Neural crest cell (in vitro differentiated cells): ENCODE results near the gene CLEC17A. TPM values are rescaled to one million over a fixed set of nuclear protein-coding genes. Genes with fewer than 3 reads are reported as not detected.
"Not testable (repeated sequence)": the region's sequence is repeated elsewhere in the genome, so short reads cannot be mapped to it uniquely, and the experiment has no call there.

ENCODE experiments used
- DNase-seq: peaks from one replicate; pipeline ENCODE4 v3.0.0; 2021; ENCODE audit warnings: low read depth, mixed read lengths, low spot score
- H3K27ac Mint-ChIP-seq: one replicate; pipeline ENCODE4 v1.8.0; 2021; ENCODE audit warnings: mild to moderate bottlenecking, mixed read lengths; ENCODE audit not compliant: unreplicated experiment
- H3K27me3 Mint-ChIP-seq: 2 replicates; pipeline ENCODE4 v1.8.0; 2021; ENCODE audit warnings: low read depth, mild to moderate bottlenecking, mixed read lengths
- H3K36me3 Mint-ChIP-seq: 2 replicates; pipeline ENCODE4 v1.8.0; 2021; ENCODE audit warnings: low read depth, mild to moderate bottlenecking, mixed read lengths
- H3K4me1 Mint-ChIP-seq: 2 replicates; pipeline ENCODE4 v1.8.0; 2021; ENCODE audit warnings: mixed read lengths
- H3K4me3 Mint-ChIP-seq: one replicate; pipeline ENCODE4 v1.8.0; 2021; ENCODE audit warnings: mild to moderate bottlenecking, mixed read lengths
- H3K9me3 Mint-ChIP-seq: 2 replicates; pipeline ENCODE4 v1.8.0; 2021; ENCODE audit warnings: mixed read lengths
- CTCF ChIP-seq: fragments of 200-600 bp; sonication (generic); conservative IDR thresholded peaks from 2 replicates; pipeline ENCODE4 v1.5.0; 2021; ENCODE audit warnings: antibody characterized with exemption, mild to moderate bottlenecking
- total RNA-seq: library from RNA; stranded (reverse); gene quantifications from 2 replicates; pipeline ENCODE4 v1.2.1, GENCODE V29; 2021

The CLEC17A gene
- total RNA-seq, 1 donor from 2014 or later, result not detected

GRCh38 chr19:14615623-14616022 is 32.7 kb downstream of the CLEC17A start:
- TF ChIP-seq CTCF, result no peak
- H3K9me3 Mint-ChIP-seq, result peaks cover 16% of the 10 kb centered on the region
- H3K36me3 Mint-ChIP-seq, result peaks cover 2% of the 10 kb centered on the region
- H3K4me3 Mint-ChIP-seq, result no peak overlapping the region
- no peaks in the 10 kb centered on the region for H3K4me1 Mint-ChIP-seq
- no peak overlapping the region for H3K27ac Mint-ChIP-seq
- H3K27me3 Mint-ChIP-seq, result peaks cover 19% of the 10 kb centered on the region
- DNase-seq, result no peak

- H3K4me1 Mint-ChIP-seq, result no peaks in the 10 kb centered on the region
- TF ChIP-seq CTCF, result no peak
These were observed 33.5 kb downstream of the CLEC17A start for GRCh38 chr19:14616407-14616806.

GRCh38 chr19:14619404-14619803 is 36.5 kb downstream of the CLEC17A start:
- H3K9me3 Mint-ChIP-seq, result peaks cover 13% of the 10 kb centered on the region
- H3K27me3 Mint-ChIP-seq, result peaks cover 11% of the 10 kb centered on the region
- no peak for DNase-seq
- H3K4me3 Mint-ChIP-seq, result no peak overlapping the region
- no peak overlapping the region for H3K27ac Mint-ChIP-seq
- no peak for TF ChIP-seq CTCF
- no peaks in the 10 kb centered on the region for H3K4me1 Mint-ChIP-seq
- peaks cover 2% of the 10 kb centered on the region for H3K36me3 Mint-ChIP-seq

More at GRCh38 chr19:14616407-14616806, 33.5 kb downstream of the CLEC17A start:
- Mint-ChIP-seq H3K36me3 (peaks cover 2% of the 10 kb centered on the region), H3K27ac (no peak overlapping the region), H3K9me3 (peaks cover 13% of the 10 kb centered on the region), H3K27me3 (peaks cover 16% of the 10 kb centered on the region), H3K4me3 (no peak overlapping the region)
- DNase-seq, result no peak

GRCh38 chr19:14624491-14624890 is 41.6 kb downstream of the CLEC17A start:
- H3K4me3 Mint-ChIP-seq, H3K9me3 Mint-ChIP-seq, H3K27ac Mint-ChIP-seq, DNase-seq, H3K4me1 Mint-ChIP-seq, H3K36me3 Mint-ChIP-seq: not testable (repeated sequence)
- H3K27me3 Mint-ChIP-seq, result peaks cover 20% of the 10 kb centered on the region

GRCh38 chr19:14629557-14629956 is 46.7 kb downstream of the CLEC17A start:
- Mint-ChIP-seq H3K27ac (no peak overlapping the region), H3K4me1 (no peaks in the 10 kb centered on the region), H3K9me3 (peaks cover 8% of the 10 kb centered on the region), H3K4me3 (no peak overlapping the region), H3K36me3 (no peaks in the 10 kb centered on the region), H3K27me3 (peaks cover 37% of the 10 kb centered on the region)
- no peak for TF ChIP-seq CTCF
- DNase-seq, result no peak

- H3K9me3 Mint-ChIP-seq, result peaks cover 8% of the 10 kb centered on the region
- peak; percentile 4 for DNase-seq
- TF ChIP-seq CTCF, result no peak
- no peaks in the 10 kb centered on the region for H3K4me1 Mint-ChIP-seq
- H3K36me3 Mint-ChIP-seq, result no peaks in the 10 kb centered on the region
- no peak overlapping the region for H3K4me3 Mint-ChIP-seq
- peaks cover 44% of the 10 kb centered on the region for H3K27me3 Mint-ChIP-seq
- H3K27ac Mint-ChIP-seq, result no peak overlapping the region
These were observed 49.4 kb downstream of the CLEC17A start for GRCh38 chr19:14632286-14632685.
